IMR-90 (cell line): ENCODE measurements around the gene ZMYND10.

ENCODE experiments used
- POLR2A ChIP-seq: IDR thresholded peaks from 2 replicates; pipeline ENCODE4 v1.6.1; 2012; ENCODE audit warnings: mild to moderate bottlenecking, low read depth, low read length
- TF ChIP-seq, protein P1 (sequence below): conservative IDR thresholded peaks from 2 replicates; pipeline ENCODE4 v1.5.1; 2012; ENCODE audit warnings: mild to moderate bottlenecking, low read depth, low read length, improper control_type of control experiment

DNA sequence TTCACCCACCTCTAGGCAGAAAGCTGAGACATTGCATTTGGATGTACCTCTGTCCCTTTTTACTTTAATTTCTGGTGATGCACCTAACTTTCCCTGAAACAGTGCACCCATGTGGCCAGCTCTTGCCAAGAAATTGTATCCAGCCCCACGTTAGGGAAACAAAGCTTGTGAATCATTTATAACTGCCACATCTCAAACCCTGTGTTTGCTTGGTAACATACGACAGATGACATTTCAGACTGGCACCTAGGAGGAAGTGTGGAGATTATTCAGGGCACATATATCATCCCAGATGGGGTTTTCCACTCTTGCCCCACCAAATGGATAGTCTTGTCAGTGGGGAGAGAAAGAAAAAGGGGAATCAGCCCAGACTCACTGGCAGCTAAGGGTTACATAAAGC is 7.2 kb upstream of the ZMYND10 start:
- no peak for TF ChIP-seq POLR2A
- TF ChIP-seq, protein P1, sequence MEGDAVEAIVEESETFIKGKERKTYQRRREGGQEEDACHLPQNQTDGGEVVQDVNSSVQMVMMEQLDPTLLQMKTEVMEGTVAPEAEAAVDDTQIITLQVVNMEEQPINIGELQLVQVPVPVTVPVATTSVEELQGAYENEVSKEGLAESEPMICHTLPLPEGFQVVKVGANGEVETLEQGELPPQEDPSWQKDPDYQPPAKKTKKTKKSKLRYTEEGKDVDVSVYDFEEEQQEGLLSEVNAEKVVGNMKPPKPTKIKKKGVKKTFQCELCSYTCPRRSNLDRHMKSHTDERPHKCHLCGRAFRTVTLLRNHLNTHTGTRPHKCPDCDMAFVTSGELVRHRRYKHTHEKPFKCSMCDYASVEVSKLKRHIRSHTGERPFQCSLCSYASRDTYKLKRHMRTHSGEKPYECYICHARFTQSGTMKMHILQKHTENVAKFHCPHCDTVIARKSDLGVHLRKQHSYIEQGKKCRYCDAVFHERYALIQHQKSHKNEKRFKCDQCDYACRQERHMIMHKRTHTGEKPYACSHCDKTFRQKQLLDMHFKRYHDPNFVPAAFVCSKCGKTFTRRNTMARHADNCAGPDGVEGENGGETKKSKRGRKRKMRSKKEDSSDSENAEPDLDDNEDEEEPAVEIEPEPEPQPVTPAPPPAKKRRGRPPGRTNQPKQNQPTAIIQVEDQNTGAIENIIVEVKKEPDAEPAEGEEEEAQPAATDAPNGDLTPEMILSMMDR = peak; percentile 31; the same call in 1 of the 2 replicates
